ENCODE measurements around the gene HOXA6. TPM values are rescaled to one million over a fixed set of nuclear protein-coding genes. Genes with fewer than 3 reads are reported as not detected.

Gene HOXA6
- total RNA-seq, 1 experiment from 2014 or later, result 12.4 TPM

DNA sequence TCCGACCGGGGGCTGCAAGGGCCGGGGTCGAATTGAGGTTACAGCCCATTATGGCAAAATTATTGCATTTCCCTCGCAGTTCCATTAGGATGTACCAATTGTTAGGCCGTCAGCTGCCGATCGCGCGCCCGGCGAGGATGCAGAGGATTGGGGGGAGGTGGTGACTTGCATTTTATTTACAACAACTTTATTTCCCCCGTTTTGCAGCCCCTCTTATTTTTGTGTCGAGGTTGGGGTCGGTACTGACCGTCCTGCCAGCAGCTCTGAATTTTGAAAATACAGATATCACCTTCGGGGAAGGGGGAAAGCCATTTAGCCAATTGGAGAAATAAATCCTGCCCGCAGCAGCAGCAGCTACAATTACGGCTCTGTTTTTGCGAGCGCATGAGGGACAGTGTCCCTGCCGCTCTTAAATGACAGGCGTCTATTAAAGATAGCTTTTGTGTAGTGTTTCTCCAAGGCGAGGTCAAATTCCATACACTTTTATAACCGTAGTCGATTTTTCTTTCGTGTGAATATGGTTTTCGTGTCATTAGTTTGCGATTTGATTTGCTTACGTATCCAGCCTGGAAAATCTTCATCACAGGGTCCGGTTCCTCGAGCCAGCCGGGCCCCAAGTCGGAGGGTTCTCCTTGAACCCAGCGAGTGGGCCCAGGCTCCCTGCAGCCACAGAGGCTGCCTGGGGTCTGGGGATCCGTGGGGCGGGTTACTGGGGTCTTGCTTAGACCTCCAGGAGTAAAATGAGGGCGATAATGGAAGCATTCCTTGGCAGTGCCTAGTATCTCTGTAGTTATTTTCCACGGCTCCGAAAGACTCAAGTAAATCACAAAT lies 3.4 kb downstream of the HOXA6 start:
- DNase-seq, result no peak
- BruUV-seq (replicated peaks), result no TSS peak
- no peak overlapping the region for H3K27ac Mint-ChIP-seq (ENCODE audit: unreplicated experiment)
- intact Hi-C loops (cut with micrococcal nuclease; ENCODE audit: unreplicated experiment), result no loop called here
- CTCF ChIA-PET, result no interaction called here
- no peaks in the 10 kb centered on the region for H3K4me1 Mint-ChIP-seq (ENCODE audit: low read depth, unreplicated experiment)
- no peak overlapping the region for H3K4me3 Mint-ChIP-seq (ENCODE audit: low read depth, unreplicated experiment)
- H3K36me3 Mint-ChIP-seq (ENCODE audit: insufficient read depth, unreplicated experiment), result peaks cover 11% of the 10 kb centered on the region
- H3K27me3 Mint-ChIP-seq (ENCODE audit: unreplicated experiment), result no peaks in the 10 kb centered on the region
- no peaks in the 10 kb centered on the region for H3K9me3 Mint-ChIP-seq (ENCODE audit: low read depth, unreplicated experiment)
- TF ChIP-seq, protein P1, sequence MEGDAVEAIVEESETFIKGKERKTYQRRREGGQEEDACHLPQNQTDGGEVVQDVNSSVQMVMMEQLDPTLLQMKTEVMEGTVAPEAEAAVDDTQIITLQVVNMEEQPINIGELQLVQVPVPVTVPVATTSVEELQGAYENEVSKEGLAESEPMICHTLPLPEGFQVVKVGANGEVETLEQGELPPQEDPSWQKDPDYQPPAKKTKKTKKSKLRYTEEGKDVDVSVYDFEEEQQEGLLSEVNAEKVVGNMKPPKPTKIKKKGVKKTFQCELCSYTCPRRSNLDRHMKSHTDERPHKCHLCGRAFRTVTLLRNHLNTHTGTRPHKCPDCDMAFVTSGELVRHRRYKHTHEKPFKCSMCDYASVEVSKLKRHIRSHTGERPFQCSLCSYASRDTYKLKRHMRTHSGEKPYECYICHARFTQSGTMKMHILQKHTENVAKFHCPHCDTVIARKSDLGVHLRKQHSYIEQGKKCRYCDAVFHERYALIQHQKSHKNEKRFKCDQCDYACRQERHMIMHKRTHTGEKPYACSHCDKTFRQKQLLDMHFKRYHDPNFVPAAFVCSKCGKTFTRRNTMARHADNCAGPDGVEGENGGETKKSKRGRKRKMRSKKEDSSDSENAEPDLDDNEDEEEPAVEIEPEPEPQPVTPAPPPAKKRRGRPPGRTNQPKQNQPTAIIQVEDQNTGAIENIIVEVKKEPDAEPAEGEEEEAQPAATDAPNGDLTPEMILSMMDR (IDR thresholded peaks at IDR 0.05; ENCODE audit: unreplicated experiment), result peak; percentile 4

DNA sequence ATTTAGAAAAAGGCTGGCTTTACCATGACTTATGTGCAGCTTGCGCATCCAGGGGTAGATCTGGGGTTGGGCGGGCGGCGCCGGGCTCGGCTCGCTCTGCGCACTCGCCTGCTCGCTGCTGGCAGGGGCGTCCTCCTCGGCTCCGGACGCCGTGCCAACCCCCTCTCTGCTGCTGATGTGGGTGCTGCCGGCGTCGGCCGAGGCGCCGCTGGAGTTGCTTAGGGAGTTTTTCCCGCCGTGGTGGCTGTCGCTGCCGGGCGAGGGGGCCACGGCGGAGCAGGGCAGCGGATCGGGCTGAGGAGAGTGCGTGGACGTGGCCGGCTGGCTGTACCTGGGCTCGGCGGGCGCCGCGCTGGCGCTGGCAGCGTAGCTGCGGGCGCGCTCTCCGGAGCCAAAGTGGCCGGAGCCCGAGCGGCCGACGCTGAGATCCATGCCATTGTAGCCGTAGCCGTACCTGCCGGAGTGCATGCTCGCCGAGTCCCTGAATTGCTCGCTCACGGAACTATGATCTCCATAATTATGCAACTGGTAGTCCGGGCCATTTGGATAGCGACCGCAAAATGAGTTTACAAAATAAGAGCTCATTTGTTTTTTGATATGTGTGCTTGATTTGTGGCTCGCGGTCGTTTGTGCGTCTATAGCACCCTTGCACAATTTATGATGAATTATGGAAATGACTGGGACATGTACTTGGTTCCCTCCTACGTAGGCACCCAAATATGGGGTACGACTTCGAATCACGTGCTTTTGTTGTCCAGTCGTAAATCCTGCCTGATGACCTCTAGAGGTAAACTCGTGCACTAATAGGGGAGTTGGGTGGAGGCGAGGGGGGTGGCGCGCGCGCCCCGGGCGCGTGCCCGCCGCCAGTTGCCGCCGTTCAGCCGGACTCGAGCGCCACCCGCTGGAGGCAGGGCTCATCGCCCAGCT lies 4.3 kb downstream of the HOXA6 start, which contains the start of gene HOXA5:
Gene HOXA5 (minus strand): TSS at position 659 of the 927 bp plus-strand sequence. CDS start 74 bp downstream, at position 585.
- intact Hi-C loops (cut with micrococcal nuclease; ENCODE audit: unreplicated experiment), result no loop called here
- Mint-ChIP-seq H3K4me3 (ENCODE audit: low read depth, unreplicated experiment) (no peak within 1 kb of the TSS), H3K27me3 (ENCODE audit: unreplicated experiment) (no peaks in the 10 kb centered on the region), H3K36me3 (ENCODE audit: insufficient read depth, unreplicated experiment) (peaks cover 6% of the 10 kb centered on the region), H3K4me1 (ENCODE audit: low read depth, unreplicated experiment) (no peaks in the 10 kb centered on the region), H3K9me3 (ENCODE audit: low read depth, unreplicated experiment) (no peaks in the 10 kb centered on the region), H3K27ac (ENCODE audit: unreplicated experiment) (no peak within 1 kb of the TSS)
- CTCF ChIA-PET, result no interaction called here
- no TSS peak for BruUV-seq (replicated peaks)
- TF ChIP-seq, protein P1 (IDR thresholded peaks at IDR 0.05; ENCODE audit: unreplicated experiment), result peak; percentile 8
- DNase-seq, result no peak

DNA sequence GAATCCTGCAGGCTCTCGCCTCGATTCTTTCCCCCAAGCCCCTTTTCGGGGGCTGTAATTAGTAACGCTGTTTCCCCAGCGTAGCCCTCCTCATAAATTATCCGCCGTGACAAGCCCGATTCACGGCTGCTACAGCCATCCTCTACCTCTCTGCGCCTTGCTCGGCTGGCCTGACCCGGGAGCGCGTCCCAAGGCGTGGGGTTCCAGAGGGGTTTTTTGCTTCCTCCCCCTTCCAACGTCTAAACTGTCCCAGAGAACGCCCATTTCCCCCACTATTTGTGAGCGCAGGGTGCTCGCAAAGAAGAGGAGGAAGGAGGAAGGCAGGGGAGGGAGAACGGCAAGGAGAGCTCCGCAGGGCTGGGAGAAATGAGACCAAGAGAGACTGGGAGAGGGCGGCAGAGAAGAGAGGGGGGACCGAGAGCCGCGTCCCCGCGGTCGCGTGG lies 5.0 kb downstream of the HOXA6 start:
- Mint-ChIP-seq H3K4me3 (ENCODE audit: low read depth, unreplicated experiment) (no peak overlapping the region), H3K27me3 (ENCODE audit: unreplicated experiment) (no peaks in the 10 kb centered on the region), H3K9me3 (ENCODE audit: low read depth, unreplicated experiment) (no peaks in the 10 kb centered on the region), H3K4me1 (ENCODE audit: low read depth, unreplicated experiment) (peaks cover 6% of the 10 kb centered on the region), H3K36me3 (ENCODE audit: insufficient read depth, unreplicated experiment) (no peaks in the 10 kb centered on the region), H3K27ac (ENCODE audit: unreplicated experiment) (no peak overlapping the region)
- no peak for DNase-seq
- intact Hi-C loops (cut with micrococcal nuclease; ENCODE audit: unreplicated experiment), result no loop called here
- CTCF ChIA-PET, result no interaction called here
- TF ChIP-seq, protein P1 (IDR thresholded peaks at IDR 0.05; ENCODE audit: unreplicated experiment), result no peak
- BruUV-seq (replicated peaks), result no TSS peak

DNA sequence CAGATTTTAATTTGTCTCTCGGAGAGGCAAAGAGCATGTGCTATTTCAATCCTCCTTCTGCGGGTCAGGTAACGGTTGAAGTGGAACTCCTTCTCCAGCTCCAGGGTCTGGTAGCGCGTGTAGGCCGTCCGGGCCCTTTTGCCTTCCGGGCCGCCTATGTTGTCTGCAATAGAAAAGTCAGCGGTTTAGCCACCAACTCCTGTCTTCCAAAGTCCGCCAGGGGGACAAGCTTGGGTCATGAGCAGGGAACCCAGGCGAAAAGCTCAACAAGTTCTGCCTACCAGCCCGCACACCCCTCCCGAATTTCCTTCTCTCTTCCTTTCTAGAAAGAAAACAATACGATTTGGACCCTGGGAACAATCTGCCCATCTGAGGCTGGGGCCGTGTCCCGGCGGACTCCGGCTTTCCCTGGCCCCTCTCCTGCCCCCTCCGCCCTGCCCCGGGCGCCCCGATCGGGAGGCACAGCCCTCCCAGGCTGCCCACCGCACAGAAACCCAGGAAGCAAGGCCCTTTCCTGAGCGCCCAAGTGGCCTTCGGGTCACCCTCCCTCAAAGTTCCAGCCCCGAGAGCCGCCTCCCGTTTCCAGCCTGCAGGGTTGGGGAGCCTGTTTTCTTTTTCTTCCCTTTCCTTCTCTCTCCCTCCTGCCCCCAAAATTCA lies 5.5 kb downstream of the HOXA6 start:
- Mint-ChIP-seq H3K4me1 (ENCODE audit: low read depth, unreplicated experiment) (peaks cover 10% of the 10 kb centered on the region), H3K4me3 (ENCODE audit: low read depth, unreplicated experiment) (no peak overlapping the region), H3K9me3 (ENCODE audit: low read depth, unreplicated experiment) (no peaks in the 10 kb centered on the region), H3K27me3 (ENCODE audit: unreplicated experiment) (no peaks in the 10 kb centered on the region), H3K27ac (ENCODE audit: unreplicated experiment) (no peak overlapping the region), H3K36me3 (ENCODE audit: insufficient read depth, unreplicated experiment) (no peaks in the 10 kb centered on the region)
- DNase-seq, result no peak
- BruUV-seq (replicated peaks), result no TSS peak
- TF ChIP-seq, protein P1 (IDR thresholded peaks at IDR 0.05; ENCODE audit: unreplicated experiment), result no peak
- intact Hi-C loops (cut with micrococcal nuclease; ENCODE audit: unreplicated experiment), result no loop called here
- CTCF ChIA-PET, result no interaction called here
